SK-N-MC (cell line): ENCODE measurements around the gene TASP1.

Experiments
- EZH2 ChIP-seq: fragments of 200-600 bp; sonication (generic); IDR thresholded peaks from one replicate; pipeline ENCODE4 v1.6.1; 2017; ENCODE audit warnings: antibody characterized with exemption
- POLR2AphosphoS5 ChIP-seq: IDR thresholded peaks from 2 replicates; pipeline ENCODE4 v1.6.1; 2012; ENCODE audit warnings: mild to moderate bottlenecking, low read depth, low read length, borderline replicate concordance

GRCh38 chr20:13468166-13468565 lies 170.6 kb downstream of the TASP1 start:
- TF ChIP-seq POLR2AphosphoS5 (no peak), EZH2 (no peak)
